Hematopoietic multipotent progenitor cell treated with erythropoietin and hydrocortisone succinate and interleukin-3 and kit ligand, for 15 days (in vitro differentiated cells): ENCODE data around the gene HCN1.
"Not testable (repeated sequence)": the region's sequence is repeated elsewhere in the genome, so short reads cannot be mapped to it uniquely, and the experiment has no call there.

Experiments used
- DNase-seq: peaks from one replicate; pipeline ENCODE4 v3.0.0-alpha.2; 2015; ENCODE audit warnings: low spot score

HCN1 gene

DNA sequence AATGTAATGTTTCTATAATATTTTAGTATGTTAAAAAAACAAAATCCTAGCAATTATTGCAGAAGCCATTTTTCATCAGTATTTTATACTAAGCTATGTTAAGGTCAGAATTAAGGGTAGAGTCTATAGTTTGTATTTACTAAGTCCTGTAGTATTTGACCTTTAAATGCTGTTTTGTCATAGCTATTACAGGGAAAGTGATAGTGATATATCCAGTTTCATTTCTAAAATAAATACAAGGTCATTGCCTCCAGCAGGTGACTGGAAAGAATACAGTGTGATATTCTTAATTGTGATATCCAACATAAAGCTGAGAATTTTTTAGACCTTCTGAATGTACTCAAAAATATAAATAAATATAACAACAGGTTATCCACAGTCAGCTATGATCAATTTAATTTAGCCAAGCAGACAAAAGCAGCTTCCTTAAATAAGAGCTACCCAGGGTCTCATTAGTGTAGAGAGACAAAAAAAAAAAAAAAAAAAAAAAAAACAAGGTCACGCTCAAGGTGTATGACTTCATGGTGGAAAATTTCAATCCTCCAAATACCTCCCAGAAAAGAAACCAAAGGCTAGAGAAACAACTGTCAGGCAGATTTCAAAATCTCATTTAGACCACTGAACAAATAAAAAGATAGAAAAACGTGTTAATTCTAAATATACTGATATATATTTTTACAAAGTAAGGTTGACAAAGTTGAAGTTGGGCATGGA lies 278.7 kb downstream of the HCN1 start:
- DNase-seq, result no peak

GRCh38 chr5:45414620-45415573 lies 281.3 kb downstream of the HCN1 start:
- no peak for DNase-seq

GRCh38 chr5:45411971-45412612 lies 284.1 kb downstream of the HCN1 start:
- DNase-seq, result no peak

GRCh38 chr5:45410304-45410995 lies 285.7 kb downstream of the HCN1 start:
- no peak for DNase-seq

- no peak for DNase-seq
Measured at GRCh38 chr5:45408067-45408466, 288.1 kb downstream of the HCN1 start.

DNA sequence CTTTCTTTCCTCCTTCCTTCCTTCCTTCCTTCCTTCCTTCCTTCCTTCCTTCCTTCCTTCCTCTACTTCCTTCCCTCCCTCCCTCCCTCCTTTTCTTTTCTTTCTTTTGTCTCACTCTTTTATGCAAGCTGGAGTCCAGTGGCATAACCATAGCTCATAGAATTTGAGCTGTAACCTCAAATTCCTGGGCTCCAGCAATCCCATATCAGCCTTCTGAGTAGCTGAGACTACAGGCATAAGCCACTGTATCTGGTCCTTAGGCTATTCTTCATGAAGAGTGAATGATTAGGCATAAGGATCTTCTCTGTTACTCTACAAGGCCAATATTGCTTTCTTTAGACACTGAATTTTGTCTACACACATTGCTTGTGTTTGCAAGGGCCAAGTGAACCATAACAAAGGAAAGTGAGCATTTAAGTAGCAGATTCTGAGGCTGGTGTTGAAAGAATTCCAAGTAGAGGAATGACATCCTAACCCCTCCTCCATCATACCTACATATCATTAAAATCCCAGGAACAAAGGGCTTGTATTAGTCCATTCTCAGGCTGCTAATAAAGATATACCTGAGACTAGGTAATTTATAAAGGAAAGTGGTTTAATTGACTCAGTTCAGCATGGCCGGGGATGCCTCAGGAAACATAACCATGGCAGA lies 293.2 kb downstream of the HCN1 start:
- no peak for DNase-seq

DNA sequence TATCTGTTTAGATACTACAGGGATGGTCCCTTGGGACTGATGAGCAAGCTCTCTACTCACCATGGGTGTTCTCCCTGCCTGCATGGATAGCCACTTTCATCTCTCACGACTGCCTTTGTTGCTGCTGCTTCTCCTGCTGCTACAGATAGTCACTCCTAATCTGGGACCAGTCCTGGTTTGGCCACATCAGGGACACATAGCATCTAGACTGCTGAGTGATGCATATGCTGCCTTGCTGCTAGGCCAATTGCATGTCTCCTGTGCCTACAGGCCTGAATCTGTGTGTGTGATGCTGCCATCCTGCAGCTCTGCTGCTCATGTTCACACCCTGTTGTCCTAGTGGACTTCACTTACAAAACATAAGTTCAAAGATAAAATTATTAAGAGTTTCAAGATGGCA lies 297.1 kb downstream of the HCN1 start:
- no peak for DNase-seq

DNA sequence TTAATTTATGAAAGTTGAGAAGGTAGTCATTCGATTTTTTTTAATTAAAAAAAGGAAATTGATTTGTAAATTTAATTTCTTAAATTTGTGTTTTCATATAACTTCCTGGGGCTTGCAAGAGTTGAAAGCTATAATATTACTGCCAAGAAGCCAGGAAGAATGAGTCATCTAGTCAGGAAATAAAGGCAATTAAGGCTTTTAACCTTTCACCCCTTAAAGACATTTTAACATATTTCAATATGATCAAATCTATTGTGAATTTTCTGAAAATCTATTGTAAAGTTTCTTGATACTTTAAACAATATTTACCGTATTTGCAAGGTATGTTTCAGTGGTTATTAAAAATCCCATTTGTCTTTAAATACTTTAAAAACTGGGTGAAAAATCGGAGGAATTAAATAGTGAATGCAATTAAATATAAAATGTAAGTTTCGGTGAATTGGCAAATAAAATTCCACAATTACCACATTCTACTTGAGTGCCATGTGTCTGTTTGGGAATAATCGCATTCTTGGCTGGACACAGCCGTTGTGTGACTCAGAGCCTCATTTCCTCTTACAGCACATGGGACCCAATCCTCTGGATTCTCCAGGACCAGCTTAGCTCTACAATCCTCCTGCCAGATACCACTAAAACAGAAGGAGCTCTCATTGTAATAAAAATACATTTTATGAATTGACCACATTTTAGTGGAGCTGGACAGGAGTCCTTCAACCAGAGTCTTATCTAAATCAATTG lies 310.7 kb downstream of the HCN1 start:
- no peak for DNase-seq

- no peak for DNase-seq
Measured at GRCh38 chr5:45383985-45384384, 312.2 kb downstream of the HCN1 start.

DNA sequence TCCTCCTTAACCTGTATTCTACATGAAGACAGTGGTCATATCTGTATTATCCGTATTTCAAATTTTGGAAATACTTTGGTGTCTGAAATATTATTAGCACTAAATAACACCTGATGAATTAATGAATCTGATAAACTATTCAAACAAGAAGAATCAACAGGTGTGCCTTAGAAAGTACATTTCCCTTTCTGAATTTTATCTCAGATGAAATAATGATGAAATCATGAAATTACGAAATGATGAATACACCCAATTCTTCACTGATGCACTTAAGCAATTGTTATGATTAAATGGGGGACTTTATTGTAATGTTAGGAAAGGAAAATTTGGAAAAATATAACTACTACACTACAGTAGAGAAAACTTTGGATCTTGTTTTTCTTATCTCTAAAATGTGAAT lies 313.6 kb downstream of the HCN1 start:
- DNase-seq, result no peak

DNA sequence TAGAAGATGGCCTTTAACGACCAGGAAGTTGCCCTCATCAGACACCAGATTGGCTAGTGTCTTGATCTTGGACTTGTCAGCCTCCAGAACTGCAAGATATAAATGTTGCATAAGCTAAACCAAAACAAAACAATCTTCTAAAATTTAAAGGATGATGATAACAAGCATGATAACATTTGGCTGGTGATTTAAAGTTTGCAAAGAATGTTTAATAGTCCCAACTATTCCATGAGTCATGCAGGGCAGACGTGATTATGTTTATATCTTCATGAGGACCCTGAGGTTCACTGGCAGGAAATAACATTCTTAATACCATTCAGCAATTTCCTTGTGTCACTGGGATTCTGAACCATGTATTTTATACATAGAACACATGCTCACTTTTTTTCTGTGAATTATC lies 319.8 kb downstream of the HCN1 start:
- DNase-seq, result no peak

GRCh38 chr5:45372629-45373028 lies 323.6 kb downstream of the HCN1 start:
- no peak for DNase-seq

DNA sequence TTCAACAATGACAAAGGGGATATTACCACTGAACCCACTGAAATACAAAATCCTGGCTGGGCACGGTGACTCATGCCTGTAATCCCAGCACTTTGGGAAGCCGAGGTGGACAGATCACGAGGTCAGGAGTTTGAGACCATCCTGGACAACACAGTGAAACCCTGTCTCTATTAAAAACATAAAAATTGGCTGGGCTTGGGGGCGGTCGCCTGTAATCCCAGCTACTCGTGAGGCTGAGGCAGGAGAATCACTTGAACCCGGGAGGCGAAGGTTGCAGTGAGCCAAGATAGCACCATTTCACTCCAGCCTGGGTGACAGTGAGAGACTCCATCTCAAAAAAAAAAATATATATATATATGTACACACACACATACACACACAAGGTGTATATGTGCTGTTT lies 324.8 kb downstream of the HCN1 start:
- not testable (repeated sequence) for DNase-seq

DNA sequence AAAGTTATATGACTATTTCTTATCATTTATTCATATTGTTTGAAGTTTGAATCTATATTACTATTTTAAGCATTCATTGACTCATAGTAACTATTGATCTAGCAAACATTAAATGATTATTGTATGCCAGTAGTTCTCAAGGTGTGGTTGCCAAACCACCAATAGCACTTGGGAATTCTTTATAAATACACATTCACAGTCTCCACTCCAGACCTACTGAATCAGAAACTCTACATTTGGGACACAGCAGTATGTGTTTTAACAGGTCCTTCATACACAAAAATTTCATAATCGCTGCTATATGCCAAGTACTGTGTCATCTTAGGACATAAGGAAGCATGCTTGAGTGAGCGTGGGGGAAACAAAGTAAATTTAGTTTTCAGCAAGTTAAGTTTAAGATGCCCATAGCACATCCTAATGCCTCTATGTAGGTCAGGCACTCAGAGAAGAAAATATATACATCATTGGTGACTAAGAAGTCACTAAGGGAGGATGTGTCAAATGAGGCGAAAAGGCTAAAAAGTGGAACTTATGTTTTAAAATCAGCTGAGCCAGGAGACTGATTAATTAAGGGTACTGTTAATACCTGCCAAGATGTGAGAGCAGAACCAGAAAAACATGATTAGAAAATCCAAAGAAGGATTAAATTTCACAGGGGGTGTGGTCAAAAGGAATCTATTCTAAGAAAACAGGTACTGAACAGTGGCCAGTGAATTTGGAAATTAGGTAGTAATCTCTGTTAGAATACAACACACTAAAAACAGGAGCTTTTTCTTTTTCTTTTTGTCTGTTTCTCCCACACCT lies 340.8 kb downstream of the HCN1 start:
- DNase-seq, result no peak

GRCh38 chr5:45336464-45336863 lies 359.7 kb downstream of the HCN1 start:
- no peak for DNase-seq

GRCh38 chr5:45335978-45336377 lies 360.2 kb downstream of the HCN1 start:
- DNase-seq, result no peak

DNA sequence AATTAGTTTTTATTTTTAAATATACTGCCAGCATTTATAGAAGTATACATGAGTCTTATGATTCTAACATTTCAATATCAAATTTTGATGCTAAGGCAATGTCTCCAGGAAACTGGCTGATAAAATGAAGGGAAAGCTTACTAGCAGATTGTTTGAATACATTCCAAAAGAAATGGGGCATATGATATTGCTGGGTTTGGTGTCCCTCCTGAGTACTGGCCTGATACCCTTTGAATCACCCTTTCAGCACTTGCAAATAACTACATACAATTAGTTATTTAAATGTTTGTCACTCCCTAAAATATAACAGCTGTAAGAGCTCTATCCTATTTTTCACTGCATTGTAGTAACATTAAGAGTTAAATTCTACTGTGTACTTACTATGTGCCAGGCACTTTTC lies 360.8 kb downstream of the HCN1 start:
- DNase-seq, result no peak

- no peak for DNase-seq
Measured at GRCh38 chr5:45334939-45335338, 361.2 kb downstream of the HCN1 start.

- not testable (repeated sequence) for DNase-seq
Measured at GRCh38 chr5:45312627-45313026, 383.6 kb downstream of the HCN1 start.

DNA sequence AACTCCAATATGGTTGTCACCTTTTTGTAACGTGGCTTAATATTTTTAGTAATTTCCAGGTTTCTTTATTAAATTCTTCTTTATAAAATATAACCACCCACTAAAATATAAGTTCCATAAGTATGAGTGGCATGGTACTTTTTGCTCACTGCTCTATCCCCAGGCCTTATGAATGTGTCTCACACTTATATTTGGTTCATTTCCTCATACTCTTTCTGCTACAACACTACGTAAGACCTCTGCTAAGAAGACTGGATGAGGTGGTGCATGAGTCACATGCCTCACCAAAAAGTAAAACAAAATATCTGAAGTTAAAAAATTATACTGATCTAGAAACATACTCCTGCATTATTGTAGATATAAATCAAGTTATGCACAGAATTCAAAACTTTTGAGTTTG lies 400.9 kb downstream of the HCN1 start:
- no peak for DNase-seq
